Uterus (tissue), 4 donors: ENCODE results near the gene GSN. TPM values are rescaled to one million over a fixed set of nuclear protein-coding genes. Genes with fewer than 3 reads are reported as not detected.

Experiments
- DNase-seq, 2 donors: peaks; one replicate each; pipeline ENCODE4 v3.0.0-alpha.2; 2019 to 2020
- H3K27ac ChIP-seq, 2 donors: fragments of 200-600 bp; sonication (generic); 1 replicate in 1 of 2; 2 replicates in 1 of 2; pipeline ENCODE4 v1.5.1; 2016 to 2018
- H3K27me3 ChIP-seq, 2 donors: fragments of 200-600 bp; sonication (generic); one replicate each; pipeline ENCODE4 v1.5.1; 2018 to 2019; ENCODE audit warnings: control low read depth in 1 of 2
- H3K36me3 ChIP-seq, 2 donors: fragments of 200-600 bp; sonication (generic); one replicate each; pipeline ENCODE4 v1.5.1; 2019; ENCODE audit warnings: control low read depth in 1 of 2
- H3K4me1 ChIP-seq, 2 donors: fragments of 200-600 bp; sonication (generic); one replicate each; pipeline ENCODE4 v1.5.1; 2018 to 2019; ENCODE audit warnings: control low read depth in 1 of 2
- H3K4me3 ChIP-seq, 2 donors: fragments of 200-600 bp; sonication (generic); 1 replicate in 1 of 2; 2 replicates in 1 of 2; pipeline ENCODE4 v1.5.1; 2018 to 2019; ENCODE audit warnings: mild to moderate bottlenecking in 1 of 2
- H3K9me3 ChIP-seq, 2 donors: fragments of 200-600 bp; sonication (generic); one replicate each; pipeline ENCODE4 v1.5.1; 2019; ENCODE audit warnings: control low read depth in 1 of 2
- CTCF ChIP-seq, 4 experiments: fragments of 200-600 bp in 2 of 4; fragments of 450-650 bp in 2 of 4; sonication (generic) in 2 of 4; IDR thresholded peaks; one replicate each; pipeline ENCODE4 v1.5.1; 2016 to 2019; ENCODE audit warnings: antibody characterized with exemption in 4 of 4, mild to moderate bottlenecking in 2 of 4, moderate library complexity in 1 of 4
- POLR2A ChIP-seq, 2 donors: fragments of 450-650 bp; IDR thresholded peaks; one replicate each; pipeline ENCODE4 v1.6.1; 2016; ENCODE audit warnings: antibody characterized with exemption in 2 of 2, mild to moderate bottlenecking in 1 of 2, moderate library complexity in 1 of 2
- intact Hi-C: fragments of 100-400 bp; cut with DNase I; formaldehyde crosslinking; loops from one replicate; pipeline ENCODE4 v1.15.1; 2023; ENCODE audit warnings: low total_unique reads
- total RNA-seq, 4 donors: library from RNA; depleted of rRNA in 3 of 4; stranded (reverse); fragments of >200 nt in 3 of 4; gene quantifications; one replicate each; pipeline versions ENCODE4 v1.1.0 to v1.2.4, GENCODE V29; 2014 to 2023
- donor health status: DM: yes; HTN: yes; CAD: no.

Gene GSN
- total RNA-seq, 4 donors from 2014 or later, result 567 to 1,619 (median 884) TPM

- H3K9me3 ChIP-seq, result no peaks in the 10 kb centered on the region
- no peak overlapping the region for H3K27ac ChIP-seq
- intact Hi-C loops, result no loop called here
- no peaks in the 10 kb centered on the region for H3K27me3 ChIP-seq
- no peaks in the 10 kb centered on the region for H3K36me3 ChIP-seq
- no peak for DNase-seq
- TF ChIP-seq CTCF (IDR thresholded peaks at IDR 0.05), result no peak
- no peak for TF ChIP-seq POLR2A (IDR thresholded peaks at IDR 0.05)
- no peak overlapping the region for H3K4me3 ChIP-seq
- H3K4me1 ChIP-seq, result no peaks in the 10 kb centered on the region
Measured at GRCh38 chr9:121221664-121222055, 46.3 kb upstream of the GSN start.

GRCh38 chr9:121222524-121223171, 45.3 kb upstream of the GSN start:
- no peak for TF ChIP-seq POLR2A (IDR thresholded peaks at IDR 0.05)
- peak; percentile 63 to 69 (median 66) for TF ChIP-seq CTCF (IDR thresholded peaks at IDR 0.05)
- Histone ChIP-seq H3K4me3 (no peak overlapping the region), H3K27ac (no peak overlapping the region), H3K36me3 (no peaks in the 10 kb centered on the region), H3K27me3 (no peaks in the 10 kb centered on the region), H3K4me1 (no peaks in the 10 kb centered on the region), H3K9me3 (no peaks in the 10 kb centered on the region)
- no peak for DNase-seq
- intact Hi-C loops, result no loop called here

GRCh38 chr9:121225240-121225639, 42.7 kb upstream of the GSN start:
- Histone ChIP-seq H3K27ac (no peak overlapping the region), H3K4me3 (no peak overlapping the region), H3K4me1 (no peaks in the 10 kb centered on the region), H3K27me3 (no peaks in the 10 kb centered on the region), H3K9me3 (no peaks in the 10 kb centered on the region), H3K36me3 (no peaks in the 10 kb centered on the region)
- DNase-seq, result no peak
- intact Hi-C loops, result no loop called here
- TF ChIP-seq POLR2A (IDR thresholded peaks at IDR 0.05) (no peak), CTCF (IDR thresholded peaks at IDR 0.05) (no peak)

GRCh38 chr9:121226175-121226574, 41.8 kb upstream of the GSN start:
- intact Hi-C loops, result no loop called here
- DNase-seq, result no peak
- Histone ChIP-seq H3K27me3 (no peaks in the 10 kb centered on the region), H3K36me3 (no peaks in the 10 kb centered on the region), H3K9me3 (no peaks in the 10 kb centered on the region), H3K4me3 (no peak overlapping the region), H3K27ac (no peak overlapping the region), H3K4me1 (no peaks in the 10 kb centered on the region)
- TF ChIP-seq CTCF (IDR thresholded peaks at IDR 0.05), result no peak
- no peak for TF ChIP-seq POLR2A (IDR thresholded peaks at IDR 0.05)

- Histone ChIP-seq H3K36me3 (no peaks in the 10 kb centered on the region), H3K27ac (no peak overlapping the region), H3K4me3 (no peak overlapping the region), H3K27me3 (no peaks in the 10 kb centered on the region), H3K9me3 (no peaks in the 10 kb centered on the region), H3K4me1 (no peaks in the 10 kb centered on the region)
- no peak for TF ChIP-seq POLR2A (IDR thresholded peaks at IDR 0.05)
- TF ChIP-seq CTCF (IDR thresholded peaks at IDR 0.05), result no peak
- no peak for DNase-seq
- intact Hi-C loops, result no loop called here
Measured at GRCh38 chr9:121227862-121228261, 40.1 kb upstream of the GSN start.
